B cell (primary cell): ENCODE results near the gene SPOCD1.

ENCODE experiments used
- CTCF ChIP-seq: fragments of 200-600 bp; IDR thresholded peaks from one replicate; pipeline ENCODE4 v1.8.0; 2022; ENCODE audit warnings: antibody characterized with exemption, mild to moderate bottlenecking
- EZH2 ChIP-seq: IDR thresholded peaks from 2 replicates; pipeline ENCODE4 v1.6.1; 2012; ENCODE audit warnings: borderline replicate concordance, low read depth, mild to moderate bottlenecking, moderate library complexity, low read length; ENCODE audit not compliant: insufficient read depth, poor library complexity, severe bottlenecking

DNA sequence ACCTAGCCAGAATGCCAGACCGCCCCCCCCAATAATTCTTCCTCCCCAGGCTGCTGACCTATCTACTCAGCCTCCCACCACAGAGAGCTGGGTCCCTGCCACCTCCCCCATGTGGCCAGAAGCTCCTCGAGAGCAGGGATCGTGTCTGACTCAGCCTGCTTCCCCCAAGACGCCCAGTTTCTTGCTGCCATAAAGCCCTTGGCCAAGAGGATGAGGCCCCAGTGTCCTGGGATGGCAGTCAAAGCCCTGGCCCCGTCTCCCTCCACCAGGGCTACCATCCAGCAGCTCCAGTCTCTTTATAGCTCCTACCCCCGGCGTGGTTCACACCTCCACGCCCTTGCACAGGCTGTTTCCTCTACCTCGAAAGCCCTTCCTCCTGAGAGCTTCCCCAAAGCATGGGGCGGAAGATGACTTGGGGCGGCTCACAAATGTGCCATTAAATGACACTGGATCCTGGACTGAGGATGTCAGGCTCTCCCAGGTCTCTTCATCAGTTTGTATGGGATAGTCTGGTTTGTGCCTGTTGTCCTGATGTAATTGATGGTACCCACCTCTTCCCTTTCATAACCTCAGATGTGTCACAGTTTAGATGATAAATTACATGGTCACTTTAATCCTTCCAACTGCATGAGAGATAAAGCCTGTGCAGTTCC is 64.8 kb downstream of the SPOCD1 start:
- TF ChIP-seq CTCF (no peak), EZH2 (no peak)
